GM18517 (cell line): ENCODE data around the gene OR4N2.
"Not testable (repeated sequence)": the region's sequence is repeated elsewhere in the genome, so short reads cannot be mapped to it uniquely, and the experiment has no call there.

ENCODE experiments used
- ATAC-seq: cut with Tn5 transposase; IDR thresholded peaks from one replicate; pipeline ENCODE4 v1.9.1; 2021; ENCODE audit warnings: mild to moderate bottlenecking, moderate library complexity; ENCODE audit not compliant: unreplicated experiment

Gene OR4N2

GRCh38 chr14:19803470-19803869, at the start of gene OR4N2:
Gene OR4N2 (plus strand): TSS chr14:19803770. CDS start chr14:19827449, 23,679 bp downstream.
- not testable (repeated sequence) for ATAC-seq

- ATAC-seq, result no peak
These were observed 49.4 kb upstream of the OR4N2 start for GRCh38 chr14:19754172-19754571.

GRCh38 chr14:19771491-19771890, 32.1 kb upstream of the OR4N2 start:
- not testable (repeated sequence) for ATAC-seq

- no peak for ATAC-seq
These were observed 31.6 kb upstream of the OR4N2 start for GRCh38 chr14:19771895-19772430.

GRCh38 chr14:19772454-19772853, 31.1 kb upstream of the OR4N2 start:
- ATAC-seq, result not testable (repeated sequence)

- not testable (repeated sequence) for ATAC-seq
These were observed 30.4 kb upstream of the OR4N2 start, which contains the start of gene OR4M1 for GRCh38 chr14:19773204-19773603. Gene OR4M1 (plus strand): TSS chr14:19773504. CDS start chr14:19780323, 6,819 bp downstream.

- no peak for ATAC-seq
These were observed 28.0 kb upstream of the OR4N2 start for GRCh38 chr14:19775587-19775986.

- ATAC-seq, result not testable (repeated sequence)
These were observed 17.7 kb upstream of the OR4N2 start for GRCh38 chr14:19785848-19786247.

GRCh38 chr14:19787318-19787717, 16.3 kb upstream of the OR4N2 start:
- ATAC-seq, result not testable (repeated sequence)

- not testable (repeated sequence) for ATAC-seq
These were observed 15.4 kb upstream of the OR4N2 start for GRCh38 chr14:19788150-19788549.

- not testable (repeated sequence) for ATAC-seq
These were observed 7.0 kb upstream of the OR4N2 start for GRCh38 chr14:19796520-19797108.

GRCh38 chr14:19799880-19800279, 3.7 kb upstream of the OR4N2 start:
- ATAC-seq, result no peak

- ATAC-seq, result no peak
These were observed 3.1 kb upstream of the OR4N2 start for GRCh38 chr14:19800282-19801117.

- no peak for ATAC-seq
These were observed 2.5 kb upstream of the OR4N2 start for GRCh38 chr14:19801118-19801464.

GRCh38 chr14:19813171-19813920, 9.8 kb downstream of the OR4N2 start:
- not testable (repeated sequence) for ATAC-seq

- ATAC-seq, result not testable (repeated sequence)
These were observed 16.3 kb downstream of the OR4N2 start for GRCh38 chr14:19819879-19820278.

GRCh38 chr14:19821016-19821415, 17.4 kb downstream of the OR4N2 start:
- not testable (repeated sequence) for ATAC-seq

GRCh38 chr14:19823178-19823577, 19.6 kb downstream of the OR4N2 start:
- no peak for ATAC-seq

- ATAC-seq, result no peak
These were observed 20.2 kb downstream of the OR4N2 start for GRCh38 chr14:19823765-19824164.

- not testable (repeated sequence) for ATAC-seq
These were observed 24.2 kb downstream of the OR4N2 start for GRCh38 chr14:19827626-19828244.

- no peak for ATAC-seq
These were observed 24.7 kb downstream of the OR4N2 start for GRCh38 chr14:19828314-19828713.
